GM12865 (cell line): ENCODE measurements around the gene CA4.
"Not testable (repeated sequence)": the region's sequence is repeated elsewhere in the genome, so short reads cannot be mapped to it uniquely, and the experiment has no call there.

Experiments used
- DNase-seq: peaks from one replicate; pipeline ENCODE4 v3.0.0; 2010; ENCODE audit warnings: low read depth
- H3K4me3 ChIP-seq: 2 replicates; pipeline ENCODE4 v1.5.1; 2011; ENCODE audit warnings: mild to moderate bottlenecking, low read depth, low read length, control low read depth
- CTCF ChIP-seq: IDR thresholded peaks from 2 replicates; pipeline ENCODE4 v1.5.1; 2011; ENCODE audit warnings: low read length, control low read depth, low read depth, inconsistent platforms; ENCODE audit not compliant: insufficient read depth; ENCODE audit errors: missing control alignments

Gene CA4

GRCh38 chr17:60171753-60172079 lies 21.9 kb downstream of the CA4 start:
- no peak overlapping the region for H3K4me3 ChIP-seq
- no peak for DNase-seq
- no peak for TF ChIP-seq CTCF

- DNase-seq = no peak
- no peak overlapping the region for H3K4me3 ChIP-seq
- no peak for TF ChIP-seq CTCF
Observed at GRCh38 chr17:60173304-60173819, 23.6 kb downstream of the CA4 start.

GRCh38 chr17:60174035-60174434 lies 24.3 kb downstream of the CA4 start:
- DNase-seq = no peak
- no peak for TF ChIP-seq CTCF
- no peak overlapping the region for H3K4me3 ChIP-seq

- DNase-seq, H3K4me3 ChIP-seq: not testable (repeated sequence)
Observed at GRCh38 chr17:60174767-60175166, 25.0 kb downstream of the CA4 start.

- DNase-seq, H3K4me3 ChIP-seq: not testable (repeated sequence)
Observed at GRCh38 chr17:60176763-60177162, 27.0 kb downstream of the CA4 start.

GRCh38 chr17:60178180-60178579 lies 28.4 kb downstream of the CA4 start:
- DNase-seq, H3K4me3 ChIP-seq: not testable (repeated sequence)

- H3K4me3 ChIP-seq, DNase-seq: not testable (repeated sequence)
Observed at GRCh38 chr17:60180380-60180779, 30.6 kb downstream of the CA4 start.

GRCh38 chr17:60186372-60186771 lies 36.6 kb downstream of the CA4 start:
- H3K4me3 ChIP-seq, DNase-seq: not testable (repeated sequence)

GRCh38 chr17:60186846-60187745 lies 37.3 kb downstream of the CA4 start:
- not testable (repeated sequence) for DNase-seq, H3K4me3 ChIP-seq

- no peak overlapping the region for H3K4me3 ChIP-seq
- TF ChIP-seq CTCF = no peak
- no peak for DNase-seq
Observed at GRCh38 chr17:60188759-60189158, 39.0 kb downstream of the CA4 start.

- H3K4me3 ChIP-seq, DNase-seq: not testable (repeated sequence)
Observed at GRCh38 chr17:60190032-60190431, 40.3 kb downstream of the CA4 start.

- not testable (repeated sequence) for H3K4me3 ChIP-seq
Observed at GRCh38 chr17:60193032-60193431, 43.3 kb downstream of the CA4 start.

More at GRCh38 chr17:60193032-60193431, 43.3 kb downstream of the CA4 start:
- DNase-seq = not testable (repeated sequence)
